Measurements from ENCODE around the gene NGF.
"Not testable (repeated sequence)": the region's sequence is repeated elsewhere in the genome, so short reads cannot be mapped to it uniquely, and the experiment has no call there.

Gene NGF

DNA sequence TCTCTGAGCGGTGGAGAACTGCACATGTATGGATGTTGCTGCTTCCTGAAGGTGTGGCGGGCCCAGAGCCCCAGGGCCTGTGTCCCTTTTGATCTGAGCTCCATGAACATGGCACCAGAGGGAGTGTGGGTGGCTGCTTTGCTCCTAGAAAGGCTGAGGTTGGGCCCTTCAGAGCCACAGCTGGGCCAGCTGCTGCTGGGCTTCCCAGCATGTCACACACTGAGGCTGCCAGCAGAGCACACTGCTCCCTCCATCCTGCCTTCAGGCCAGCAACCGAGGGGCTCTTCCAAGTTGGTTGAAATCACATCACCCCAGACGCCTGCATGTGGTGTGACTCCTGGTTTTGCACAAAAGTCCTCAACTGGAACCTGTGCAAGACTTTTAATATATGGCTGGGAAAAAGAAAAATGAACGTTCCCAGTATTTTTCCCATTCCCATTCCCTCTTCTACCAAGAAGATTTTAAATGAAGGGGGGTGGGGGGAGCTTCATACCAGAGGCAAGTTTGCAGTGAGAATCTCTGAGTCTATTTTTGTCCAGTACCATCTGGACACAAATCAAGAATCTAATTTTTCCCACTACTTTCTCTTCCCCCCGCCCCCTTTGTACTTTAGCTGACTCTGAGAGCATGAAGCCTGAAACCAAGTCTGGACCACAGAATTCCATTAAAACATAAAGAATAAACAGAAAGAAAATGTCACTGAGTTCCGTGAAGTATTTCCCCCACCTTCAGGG, 26.2 kb upstream of the NGF start:
- Histone ChIP-seq H3K36me3 (ENCODE audit: control insufficient read depth in 1 of 2, insufficient read depth in 2 of 2, low read length in 2 of 2) (no peaks in the 10 kb centered on the region), H4K8ac (ENCODE audit: low read depth, low read length) (no peak overlapping the region), H3K27me3 (ENCODE audit: insufficient read depth, low read length) (no peaks in the 10 kb centered on the region), H3K4ac (ENCODE audit: low read depth, low read length) (no peak overlapping the region), H3K4me2 (ENCODE audit: low read length) (no peak overlapping the region), H3K9me3 (ENCODE audit: insufficient read depth, low read depth, low read length) (peaks cover 18% of the 10 kb centered on the region), H3K79me1 (ENCODE audit: low read length) (no peaks in the 10 kb centered on the region), H3K23ac (ENCODE audit: low read length) (no peak overlapping the region), H3K79me2 (ENCODE audit: control insufficient read depth, insufficient read depth, low read length, poor library complexity) (no peaks in the 10 kb centered on the region), H4K12ac (ENCODE audit: low read depth, low read length) (no peak overlapping the region), H2AFZ (ENCODE audit: insufficient read depth, low read length, poor library complexity) (no peak overlapping the region), H4K91ac (ENCODE audit: low read depth, low read length) (no peak overlapping the region), H3K14ac (ENCODE audit: low read length) (no peak overlapping the region), H3K4me3 (ENCODE audit: low read depth, low read length) (no peak overlapping the region), H2AK5ac (ENCODE audit: low read length) (no peak overlapping the region), H2BK5ac (ENCODE audit: low read depth, low read length, poor library complexity) (no peak overlapping the region), H3K4me1 (ENCODE audit: control insufficient read depth in 1 of 2, insufficient read depth in 2 of 2, low read length in 2 of 2) (no peaks in the 10 kb centered on the region), H3K18ac (ENCODE audit: low read length) (no peak overlapping the region), H2BK120ac (ENCODE audit: insufficient read depth, low read length, poor library complexity) (no peak overlapping the region), H3K9ac (ENCODE audit: low read length) (no peak overlapping the region), H2BK12ac (ENCODE audit: low read length) (no peak overlapping the region), H3K27ac (ENCODE audit: low read depth, low read length) (no peak overlapping the region)
- peak in 1 of 2 donors; percentile 27 for DNase-seq
- no CpG with 5 or more reads among the region's 7 CpGs for WGBS (ENCODE audit: extremely low coverage, insufficient coverage, insufficient read length)

GRCh38 chr1:115363171-115363570, 25.1 kb upstream of the NGF start:
- H3K23ac ChIP-seq (ENCODE audit: low read length), result no peak overlapping the region
- no peak overlapping the region for H4K8ac ChIP-seq (ENCODE audit: low read depth, low read length)
- H3K36me3 ChIP-seq (ENCODE audit: control insufficient read depth in 1 of 2, insufficient read depth in 2 of 2, low read length in 2 of 2), result no peaks in the 10 kb centered on the region
- H3K79me1 ChIP-seq (ENCODE audit: low read length), result no peaks in the 10 kb centered on the region
- H3K14ac ChIP-seq (ENCODE audit: low read length), result no peak overlapping the region
- peaks cover 18% of the 10 kb centered on the region for H3K9me3 ChIP-seq (ENCODE audit: insufficient read depth, low read depth, low read length)
- no peaks in the 10 kb centered on the region for H3K4me1 ChIP-seq (ENCODE audit: control insufficient read depth in 1 of 2, insufficient read depth in 2 of 2, low read length in 2 of 2)
- no peak overlapping the region for H3K27ac ChIP-seq (ENCODE audit: low read depth, low read length)
- no peak overlapping the region for H3K9ac ChIP-seq (ENCODE audit: low read length)
- H3K27me3 ChIP-seq (ENCODE audit: insufficient read depth, low read length), result no peaks in the 10 kb centered on the region
- no peaks in the 10 kb centered on the region for H3K79me2 ChIP-seq (ENCODE audit: control insufficient read depth, insufficient read depth, low read length, poor library complexity)
- DNase-seq, result no peak
- no CpG with 5 or more reads among the region's 1 CpG for WGBS (ENCODE audit: extremely low coverage, insufficient coverage, insufficient read length)
- H2BK120ac ChIP-seq (ENCODE audit: insufficient read depth, low read length, poor library complexity), result no peak overlapping the region
- H4K91ac ChIP-seq (ENCODE audit: low read depth, low read length), result no peak overlapping the region
- H4K12ac ChIP-seq (ENCODE audit: low read depth, low read length), result no peak overlapping the region
- H2AK5ac ChIP-seq (ENCODE audit: low read length), result no peak overlapping the region
- no peak overlapping the region for H3K4me3 ChIP-seq (ENCODE audit: low read depth, low read length)
- H3K4me2 ChIP-seq (ENCODE audit: low read length), result no peak overlapping the region
- H2BK12ac ChIP-seq (ENCODE audit: low read length), result no peak overlapping the region
- no peak overlapping the region for H2BK5ac ChIP-seq (ENCODE audit: low read depth, low read length, poor library complexity)
- H3K18ac ChIP-seq (ENCODE audit: low read length), result no peak overlapping the region
- no peak overlapping the region for H2AFZ ChIP-seq (ENCODE audit: insufficient read depth, low read length, poor library complexity)
- H3K4ac ChIP-seq (ENCODE audit: low read depth, low read length), result no peak overlapping the region

DNA sequence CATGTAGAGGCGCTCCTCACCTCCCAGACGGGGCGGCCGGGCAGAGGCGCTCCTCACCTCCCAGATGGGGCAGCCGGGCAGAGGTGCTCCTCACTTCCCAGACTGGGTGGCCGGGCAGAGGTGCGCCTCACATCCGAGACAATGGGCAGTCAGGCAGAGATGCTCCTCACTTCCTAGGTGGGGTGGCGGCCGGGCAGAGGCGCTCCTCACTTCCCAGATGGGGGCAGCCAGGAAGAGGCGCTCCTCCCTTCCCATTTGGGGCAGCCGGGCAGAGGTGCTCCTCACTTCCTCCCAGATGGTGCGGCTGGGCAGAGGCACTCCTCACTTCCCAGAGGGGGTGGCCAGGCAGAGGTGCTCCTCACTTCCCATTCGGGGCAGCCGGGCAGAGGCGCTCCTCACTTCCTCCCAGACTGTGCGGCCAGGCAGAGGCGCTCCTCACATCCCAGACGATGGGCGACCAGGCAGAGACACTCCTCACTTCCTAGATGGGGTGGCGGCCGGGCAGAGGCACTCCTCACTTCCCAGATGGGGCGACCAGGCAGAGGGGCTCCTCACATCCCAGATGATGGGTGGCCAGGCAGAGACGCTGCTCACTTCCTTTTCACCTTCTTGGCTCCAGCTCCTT, 22.6 kb upstream of the NGF start:
- H4K8ac ChIP-seq (ENCODE audit: low read depth, low read length); H2AK5ac ChIP-seq (ENCODE audit: low read length); H3K4me3 ChIP-seq (ENCODE audit: low read depth, low read length); H3K18ac ChIP-seq (ENCODE audit: low read length); DNase-seq; H2BK120ac ChIP-seq (ENCODE audit: insufficient read depth, low read length, poor library complexity); H3K4me2 ChIP-seq (ENCODE audit: low read length); H3K9ac ChIP-seq (ENCODE audit: low read length); H3K79me1 ChIP-seq (ENCODE audit: low read length); H2AFZ ChIP-seq (ENCODE audit: insufficient read depth, low read length, poor library complexity); H3K4me1 ChIP-seq (ENCODE audit: control insufficient read depth in 1 of 2, insufficient read depth in 2 of 2, low read length in 2 of 2); H3K36me3 ChIP-seq (ENCODE audit: control insufficient read depth in 1 of 2, insufficient read depth in 2 of 2, low read length in 2 of 2); H4K12ac ChIP-seq (ENCODE audit: low read depth, low read length); H3K79me2 ChIP-seq (ENCODE audit: control insufficient read depth, insufficient read depth, low read length, poor library complexity); H2BK12ac ChIP-seq (ENCODE audit: low read length); H3K23ac ChIP-seq (ENCODE audit: low read length); H2BK5ac ChIP-seq (ENCODE audit: low read depth, low read length, poor library complexity); H4K91ac ChIP-seq (ENCODE audit: low read depth, low read length); H3K14ac ChIP-seq (ENCODE audit: low read length); H3K4ac ChIP-seq (ENCODE audit: low read depth, low read length); H3K27me3 ChIP-seq (ENCODE audit: insufficient read depth, low read length); H3K27ac ChIP-seq (ENCODE audit: low read depth, low read length): not testable (repeated sequence)
- H3K9me3 ChIP-seq (ENCODE audit: insufficient read depth, low read depth, low read length), result peaks cover 18% of the 10 kb centered on the region
- WGBS (ENCODE audit: extremely low coverage, insufficient coverage, insufficient read length), result no CpG with 5 or more reads among the region's 26 CpGs

DNA sequence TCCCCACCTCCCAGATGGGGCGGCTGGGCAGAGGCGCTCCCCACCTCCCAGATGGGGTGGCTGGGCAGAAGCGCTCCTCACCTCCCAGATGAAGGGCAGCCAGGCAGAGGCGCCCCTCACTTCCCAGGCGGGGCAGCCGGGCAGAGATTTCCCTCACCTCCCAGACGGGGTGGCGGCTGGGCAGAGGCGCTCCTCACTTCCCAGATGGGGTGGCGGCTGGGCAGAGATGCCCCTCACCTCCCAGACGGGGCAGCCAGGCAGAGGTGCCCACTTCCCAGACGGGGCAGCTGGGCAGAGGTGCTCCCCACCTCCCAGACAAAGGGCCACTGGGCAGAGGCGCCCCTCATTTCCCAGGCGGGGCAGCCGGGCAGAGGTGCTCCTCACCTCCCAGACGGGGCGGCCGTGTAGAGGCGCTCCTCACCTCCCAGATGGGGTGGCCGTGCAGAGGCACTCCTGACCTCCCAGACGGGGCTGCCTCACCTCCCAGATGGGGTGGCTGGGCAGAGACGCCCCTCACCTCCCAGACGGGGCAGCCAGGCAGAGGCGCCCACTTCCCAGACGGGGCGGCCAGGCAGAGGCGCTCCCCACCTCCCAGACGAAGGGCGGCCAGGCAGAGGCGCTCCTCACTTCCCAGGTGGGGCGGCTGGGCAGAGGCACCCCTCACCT, 21.9 kb upstream of the NGF start:
- H2BK5ac ChIP-seq (ENCODE audit: low read depth, low read length, poor library complexity); H3K36me3 ChIP-seq (ENCODE audit: control insufficient read depth in 1 of 2, insufficient read depth in 2 of 2, low read length in 2 of 2); H3K18ac ChIP-seq (ENCODE audit: low read length); H3K4me2 ChIP-seq (ENCODE audit: low read length); H3K79me1 ChIP-seq (ENCODE audit: low read length); H2AK5ac ChIP-seq (ENCODE audit: low read length); H2BK120ac ChIP-seq (ENCODE audit: insufficient read depth, low read length, poor library complexity); DNase-seq; H3K14ac ChIP-seq (ENCODE audit: low read length); H3K4ac ChIP-seq (ENCODE audit: low read depth, low read length); H3K4me1 ChIP-seq (ENCODE audit: control insufficient read depth in 1 of 2, insufficient read depth in 2 of 2, low read length in 2 of 2); H3K27me3 ChIP-seq (ENCODE audit: insufficient read depth, low read length); H4K91ac ChIP-seq (ENCODE audit: low read depth, low read length); H3K27ac ChIP-seq (ENCODE audit: low read depth, low read length); H4K12ac ChIP-seq (ENCODE audit: low read depth, low read length); H3K23ac ChIP-seq (ENCODE audit: low read length); H3K79me2 ChIP-seq (ENCODE audit: control insufficient read depth, insufficient read depth, low read length, poor library complexity); H4K8ac ChIP-seq (ENCODE audit: low read depth, low read length); H2AFZ ChIP-seq (ENCODE audit: insufficient read depth, low read length, poor library complexity); H2BK12ac ChIP-seq (ENCODE audit: low read length); H3K9ac ChIP-seq (ENCODE audit: low read length); H3K4me3 ChIP-seq (ENCODE audit: low read depth, low read length): not testable (repeated sequence)
- peaks cover 18% of the 10 kb centered on the region for H3K9me3 ChIP-seq (ENCODE audit: insufficient read depth, low read depth, low read length)
- WGBS (ENCODE audit: extremely low coverage, insufficient coverage, insufficient read length), result no CpG with 5 or more reads among the region's 31 CpGs

Measured in trophoblast cell (in vitro differentiated cells and primary cell).